B cell (primary cell): ENCODE measurements around the gene SYT2. TPM values are rescaled to one million over a fixed set of nuclear protein-coding genes. Genes with fewer than 3 reads are reported as not detected.
A peak's percentile ranks its signal among the peaks of the same experiment; 100 is the strongest.

Experiments
- ATAC-seq: fragments of 200-7000 bp; cut with Tn5 transposase; one replicate; pipeline ENCODE4 v1.10.0; 2021; ENCODE audit warnings: low read depth, mild to moderate bottlenecking, moderate number of reproducible peaks, moderate library complexity
- CTCF ChIA-PET: fragments of 350-600 bp; sonication (Branson Sonifier 250); formaldehyde crosslinking; loops from one replicate; lab custom pipeline; 2021; ENCODE audit warnings: antibody characterized with exemption, inconsistent platforms; lab: Charles Lee
- POLR2A ChIA-PET: fragments of 350-600 bp; sonication (Branson Sonifier 250); formaldehyde crosslinking; loops from one replicate; lab custom pipeline; 2021; ENCODE audit warnings: antibody characterized with exemption; lab: Charles Lee
- DNase-seq: peaks from one replicate; pipeline ENCODE4 v3.0.0; 2013
- H2AFZ ChIP-seq: 2 replicates; pipeline ENCODE4 v1.6.1; 2012; ENCODE audit warnings: mild to moderate bottlenecking, low read depth, low read length; ENCODE audit not compliant: insufficient read depth, poor library complexity, severe bottlenecking
- H3K27ac ChIP-seq, 2 donors: 1 replicate in 1 of 2; 2 replicates in 1 of 2; pipeline ENCODE4 v1.5.1; 2012 to 2013; ENCODE audit warnings: low read length in 2 of 2, mild to moderate bottlenecking in 2 of 2, moderate library complexity in 1 of 2
- H3K27me3 ChIP-seq, 4 experiments: fragments of 200-600 bp in 1 of 4; sonication (generic) in 1 of 4; replicated peaks in 1 of 4; 1 replicate in 2 of 4; 2 replicates in 2 of 4; pipeline versions ENCODE4 v1.6.1 to v1.7.0; 2013 to 2016; ENCODE audit warnings: low read length in 3 of 4, mild to moderate bottlenecking in 2 of 4, mixed read lengths in 1 of 4, moderate library complexity in 1 of 4; ENCODE audit not compliant: insufficient read depth in 4 of 4, control insufficient read depth in 3 of 4; ENCODE audit errors: control extremely low read depth in 1 of 4
- H3K36me3 ChIP-seq, 2 experiments: replicated peaks in 1 of 2; 1 replicate in 1 of 2; 2 replicates in 1 of 2; pipeline versions ENCODE4 v1.6.1 to v1.7.1; 2013; ENCODE audit warnings: low read length in 1 of 2; ENCODE audit not compliant: insufficient read depth in 2 of 2, control insufficient read depth in 1 of 2; ENCODE audit errors: control extremely low read depth in 1 of 2, extremely low read depth in 1 of 2
- H3K4me1 ChIP-seq, 2 donors: fragments of 200-600 bp in 1 of 2; sonication (generic) in 1 of 2; 1 replicate in 1 of 2; 2 replicates in 1 of 2; pipeline versions ENCODE4 v1.5.1 to v1.6.1; 2013 to 2017; ENCODE audit warnings: low read length in 2 of 2; ENCODE audit not compliant: control insufficient read depth in 2 of 2, insufficient read depth in 2 of 2
- H3K4me2 ChIP-seq: replicated peaks from 2 replicates; pipeline ENCODE3; 2012; ENCODE audit warnings: mild to moderate bottlenecking, low read depth, low read length; ENCODE audit not compliant: poor library complexity, severe bottlenecking
- H3K4me3 ChIP-seq, 5 experiments: fragments of 200-600 bp in 1 of 5; sonication (generic) in 1 of 5; 1 replicate in 3 of 5; 2 replicates in 2 of 5; pipeline versions ENCODE4 v1.5.1 to v1.7.0; 2011 to 2016; ENCODE audit warnings: low read length in 4 of 5, mild to moderate bottlenecking in 4 of 5, low read depth in 2 of 5, control low read depth in 1 of 5, moderate library complexity in 1 of 5; ENCODE audit not compliant: insufficient read depth in 1 of 5; ENCODE audit errors: control extremely low read depth in 1 of 5, extremely low read depth in 1 of 5
- H3K79me2 ChIP-seq: fragments of 200-600 bp; sonication (generic); one replicate; pipeline ENCODE4 v1.6.0; 2016; ENCODE audit warnings: low read length; ENCODE audit not compliant: control insufficient read depth, insufficient read depth
- H3K9ac ChIP-seq: fragments of 200-600 bp; sonication (generic); 2 replicates; pipeline ENCODE4 v1.6.1; 2017; ENCODE audit warnings: mild to moderate bottlenecking, low read length, moderate library complexity
- H3K9me3 ChIP-seq, 3 donors: one replicate each; pipeline versions ENCODE4 v1.6.1 to v1.7.1; 2013; ENCODE audit warnings: low read length in 2 of 3; ENCODE audit not compliant: control insufficient read depth in 2 of 3, insufficient read depth in 1 of 3; ENCODE audit errors: control extremely low read depth in 1 of 3
- H4K20me1 ChIP-seq: 2 replicates; pipeline ENCODE4 v1.6.0; 2012; ENCODE audit warnings: mild to moderate bottlenecking, low read length; ENCODE audit not compliant: insufficient read depth, control insufficient read depth, poor library complexity, severe bottlenecking
- H3K27ac Mint-ChIP-seq: one replicate; pipeline ENCODE4 v1.8.0; 2021; ENCODE audit warnings: mixed read lengths
- H3K27me3 Mint-ChIP-seq: one replicate; pipeline ENCODE4 v1.8.0; 2021; ENCODE audit warnings: mixed read lengths
- H3K4me1 Mint-ChIP-seq: one replicate; pipeline ENCODE4 v1.8.0; 2021; ENCODE audit warnings: mixed read lengths
- H3K4me3 Mint-ChIP-seq: one replicate; pipeline ENCODE4 v1.8.0; 2021; ENCODE audit warnings: mixed read lengths
- H3K9me3 Mint-ChIP-seq: one replicate; pipeline ENCODE4 v1.8.0; 2022; ENCODE audit warnings: mixed read lengths; ENCODE audit not compliant: insufficient read depth
- EZH2 ChIP-seq: IDR thresholded peaks from 2 replicates; pipeline ENCODE4 v1.6.1; 2012; ENCODE audit warnings: borderline replicate concordance, low read depth, mild to moderate bottlenecking, moderate library complexity, low read length; ENCODE audit not compliant: insufficient read depth, poor library complexity, severe bottlenecking
- WGBS: methylation state at CpG from one replicate; pipeline ENCODE4 v1.1.5; 2013; ENCODE audit warnings: missing lambda C conversion rate; ENCODE audit not compliant: insufficient coverage; 5-methylcytosine and 5-hydroxymethylcytosine counted together
- intact Hi-C: fragments of 100-400 bp; cut with micrococcal nuclease; formaldehyde crosslinking; loops from one replicate; pipeline ENCODE4 v1.10.0; 2022
- polyA minus RNA-seq: library from RNA; depleted of rRNA, polyadenylated mRNA; stranded (reverse); fragments of >200 nt; gene quantifications from 2 replicates; pipeline ENCODE4 v1.2.3, GENCODE V29; 2012
- polyA plus RNA-seq: library from polyadenylated mRNA; depleted of rRNA; stranded (reverse); fragments of >200 nt; gene quantifications from 2 replicates; pipeline ENCODE4 v1.2.3, GENCODE V29; 2012
- total RNA-seq, 2 donors: library from RNA; stranded (reverse); fragments of 120-200 nt in 1 of 2; gene quantifications; 1 replicate in 1 of 2; 2 replicates in 1 of 2; pipeline versions ENCODE4 v1.2.3 to v1.2.4, GENCODE V29; 2013 to 2022
- TF ChIP-seq, protein P1 (sequence below): fragments of 200-600 bp; IDR thresholded peaks from one replicate; pipeline ENCODE4 v1.8.0; 2022; ENCODE audit warnings: antibody characterized with exemption, mild to moderate bottlenecking

Gene SYT2
- total RNA-seq, result not detected in 2 replicates
- total RNA-seq (2013), result not detected
- polyA plus RNA-seq, result not detected in 2 replicates
- 0.07 TPM in 1 of 2 replicates, not detected in the other for polyA minus RNA-seq

- TF ChIP-seq, protein P1, sequence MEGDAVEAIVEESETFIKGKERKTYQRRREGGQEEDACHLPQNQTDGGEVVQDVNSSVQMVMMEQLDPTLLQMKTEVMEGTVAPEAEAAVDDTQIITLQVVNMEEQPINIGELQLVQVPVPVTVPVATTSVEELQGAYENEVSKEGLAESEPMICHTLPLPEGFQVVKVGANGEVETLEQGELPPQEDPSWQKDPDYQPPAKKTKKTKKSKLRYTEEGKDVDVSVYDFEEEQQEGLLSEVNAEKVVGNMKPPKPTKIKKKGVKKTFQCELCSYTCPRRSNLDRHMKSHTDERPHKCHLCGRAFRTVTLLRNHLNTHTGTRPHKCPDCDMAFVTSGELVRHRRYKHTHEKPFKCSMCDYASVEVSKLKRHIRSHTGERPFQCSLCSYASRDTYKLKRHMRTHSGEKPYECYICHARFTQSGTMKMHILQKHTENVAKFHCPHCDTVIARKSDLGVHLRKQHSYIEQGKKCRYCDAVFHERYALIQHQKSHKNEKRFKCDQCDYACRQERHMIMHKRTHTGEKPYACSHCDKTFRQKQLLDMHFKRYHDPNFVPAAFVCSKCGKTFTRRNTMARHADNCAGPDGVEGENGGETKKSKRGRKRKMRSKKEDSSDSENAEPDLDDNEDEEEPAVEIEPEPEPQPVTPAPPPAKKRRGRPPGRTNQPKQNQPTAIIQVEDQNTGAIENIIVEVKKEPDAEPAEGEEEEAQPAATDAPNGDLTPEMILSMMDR, result no peak
- TF ChIP-seq EZH2, result no peak
- intact Hi-C loops, result no loop called here
- H3K27me3 Mint-ChIP-seq, result peaks cover 64% of the 10 kb centered on the region
- peaks cover 9 to 14% of the 10 kb centered on the region in 2 donors for H3K4me1 ChIP-seq
- H3K36me3 ChIP-seq, result no peaks in the 10 kb centered on the region
- H3K9me3 ChIP-seq, result no peaks in the 10 kb centered on the region
- no peak within 1 kb of the TSS for H3K27ac ChIP-seq
- peaks cover 8% of the 10 kb centered on the region for H3K4me1 Mint-ChIP-seq
- no peaks in the 10 kb centered on the region for H3K9me3 Mint-ChIP-seq
- H3K4me3 ChIP-seq, result no peak within 1 kb of the TSS
- peak within 1 kb of the TSS; percentile 22 for H2AFZ ChIP-seq
- H3K79me2 ChIP-seq, result no peaks in the 10 kb centered on the region
- ChIA-PET POLR2A (no interaction called here), CTCF (interaction anchor here (1.6 kb wide), 1 partner anchor 10 kb away, joined by 6 read pairs; no protein-coding TSS in a partner anchor)
- H3K4me2 ChIP-seq, result peak within 1 kb of the TSS; percentile 53
- peak within 1 kb of the TSS; percentile 15 for H3K9ac ChIP-seq
- DNase-seq, result no peak
- H3K4me3 Mint-ChIP-seq, result no peak within 1 kb of the TSS
- ATAC-seq, result no peak
- no peak within 1 kb of the TSS for H3K27ac Mint-ChIP-seq
- H3K27me3 ChIP-seq, result peaks cover 0 to 64% (median 21%) of the 10 kb centered on the region in 4 experiments
- no peaks in the 10 kb centered on the region for H4K20me1 ChIP-seq
- 6% methylated on average over 57 of the region's 64 CpGs for WGBS
Observed at GRCh38 chr1:202710070-202711045, at the start of gene SYT2. Gene SYT2 (minus strand): TSS chr1:202710454. CDS start chr1:202605772, 104,682 bp downstream.

DNA sequence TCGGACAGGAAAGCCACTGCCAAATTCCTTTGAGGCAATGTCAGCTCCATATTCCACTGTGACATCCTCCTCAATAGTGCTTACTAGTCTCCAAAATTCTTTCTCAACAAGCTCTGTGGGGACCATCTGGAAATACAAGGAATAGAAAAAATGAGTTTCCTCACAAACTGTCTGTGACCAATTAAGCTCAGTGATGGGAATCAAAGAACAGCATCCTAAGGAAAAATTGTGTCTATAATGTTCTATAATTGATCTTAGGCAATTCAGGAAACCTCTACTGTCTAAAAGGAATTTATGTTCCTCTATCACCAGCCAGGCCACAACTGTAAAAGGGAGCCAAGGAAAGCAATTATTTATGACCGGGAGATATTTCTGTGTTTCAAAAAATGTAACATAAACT is 46.1 kb upstream of the SYT2 start:
- Mint-ChIP-seq H3K4me3 (no peak overlapping the region), H3K27me3 (no peaks in the 10 kb centered on the region), H3K27ac (no peak overlapping the region), H3K9me3 (no peaks in the 10 kb centered on the region), H3K4me1 (no peaks in the 10 kb centered on the region)
- intact Hi-C loops, result no loop called here
- no peak for TF ChIP-seq EZH2
- TF ChIP-seq, protein P1, result no peak
- CTCF ChIA-PET, result no interaction called here
- WGBS, result no CpG with 5 or more reads among the region's 2 CpGs
- DNase-seq (no peak), ATAC-seq (no peak)
- no peak overlapping the region for H3K9ac ChIP-seq
- H3K4me2 ChIP-seq, result no peak overlapping the region
- H3K27ac ChIP-seq, result no peak overlapping the region
- no peaks in the 10 kb centered on the region for H3K79me2 ChIP-seq
- H3K9me3 ChIP-seq, result no peaks in the 10 kb centered on the region
- H4K20me1 ChIP-seq, result no peaks in the 10 kb centered on the region
- no peaks in the 10 kb centered on the region for H3K4me1 ChIP-seq
- peaks cover 16 to 70% of the 10 kb centered on the region in 2 experiments for H3K36me3 ChIP-seq
- H3K27me3 ChIP-seq, result no peaks in the 10 kb centered on the region
- H3K4me3 ChIP-seq, result no peak overlapping the region
- POLR2A ChIA-PET, result no interaction called here
- no peak overlapping the region for H2AFZ ChIP-seq
